Measurements from ENCODE around the gene RAB20.
"Not testable (repeated sequence)": the region's sequence is repeated elsewhere in the genome, so short reads cannot be mapped to it uniquely, and the experiment has no call there.

Gene RAB20

DNA sequence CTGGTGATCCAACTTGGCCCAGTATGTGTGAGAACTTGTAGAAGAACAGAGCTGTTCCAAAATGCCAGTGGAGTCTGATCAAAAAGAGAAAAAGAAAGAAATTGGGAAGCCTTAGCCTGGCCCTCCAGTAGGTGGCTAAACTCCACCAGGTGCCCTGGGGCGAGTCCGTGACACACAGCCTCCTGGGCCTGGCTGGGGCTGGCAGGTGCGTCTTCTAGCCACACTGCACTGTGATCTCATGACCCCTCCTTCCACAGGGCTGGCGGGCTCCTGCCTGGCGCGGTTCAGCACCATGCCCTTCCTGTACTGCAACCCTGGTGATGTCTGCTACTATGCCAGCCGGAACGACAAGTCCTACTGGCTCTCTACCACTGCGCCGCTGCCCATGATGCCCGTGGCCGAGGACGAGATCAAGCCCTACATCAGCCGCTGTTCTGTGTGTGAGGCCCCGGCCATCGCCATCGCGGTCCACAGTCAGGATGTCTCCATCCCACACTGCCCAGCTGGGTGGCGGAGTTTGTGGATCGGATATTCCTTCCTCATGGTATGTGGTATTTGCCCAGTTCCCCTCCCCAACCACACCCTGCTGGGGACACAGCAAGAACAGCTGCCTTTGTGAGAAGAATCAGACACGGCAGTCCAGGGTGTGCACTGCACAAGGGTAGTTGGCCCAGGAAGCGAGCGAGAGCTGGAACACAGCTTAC, 53.7 kb downstream of the RAB20 start:
- FAIRE-seq = no peak

DNA sequence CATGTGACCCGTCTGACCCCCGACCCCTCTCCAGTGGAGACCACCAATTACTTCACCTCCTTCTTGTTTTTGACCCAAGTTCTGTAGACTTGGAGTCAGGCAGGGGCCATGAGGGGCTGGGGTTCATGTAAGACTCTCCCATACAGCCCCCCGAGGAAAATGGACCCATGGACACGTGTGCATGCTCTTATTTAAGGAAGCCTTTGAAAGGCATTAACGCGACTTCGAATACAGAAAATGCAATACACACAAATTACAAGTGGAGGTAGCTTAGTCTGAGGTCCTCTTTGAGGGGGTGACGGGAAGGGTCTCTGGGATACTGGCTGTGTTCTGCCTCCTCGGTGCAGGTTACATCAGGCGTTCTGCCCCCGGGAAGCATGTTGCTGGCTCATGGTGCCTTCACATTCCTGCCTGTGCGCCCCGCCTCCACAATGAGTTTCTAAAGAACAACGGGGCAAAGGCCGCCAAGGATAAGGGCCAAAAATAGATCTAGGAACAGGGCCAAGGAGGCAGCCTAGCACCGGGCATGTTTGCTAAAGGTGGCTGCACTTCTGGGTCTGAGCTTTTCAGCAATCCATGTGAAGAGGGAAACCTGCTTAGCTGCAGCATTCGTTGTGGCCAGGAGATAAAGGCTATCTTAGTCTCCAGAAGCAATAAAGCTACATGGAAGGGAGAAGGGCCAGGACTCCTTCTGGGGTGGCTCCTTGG, 54.5 kb downstream of the RAB20 start:
- FAIRE-seq = no peak

DNA sequence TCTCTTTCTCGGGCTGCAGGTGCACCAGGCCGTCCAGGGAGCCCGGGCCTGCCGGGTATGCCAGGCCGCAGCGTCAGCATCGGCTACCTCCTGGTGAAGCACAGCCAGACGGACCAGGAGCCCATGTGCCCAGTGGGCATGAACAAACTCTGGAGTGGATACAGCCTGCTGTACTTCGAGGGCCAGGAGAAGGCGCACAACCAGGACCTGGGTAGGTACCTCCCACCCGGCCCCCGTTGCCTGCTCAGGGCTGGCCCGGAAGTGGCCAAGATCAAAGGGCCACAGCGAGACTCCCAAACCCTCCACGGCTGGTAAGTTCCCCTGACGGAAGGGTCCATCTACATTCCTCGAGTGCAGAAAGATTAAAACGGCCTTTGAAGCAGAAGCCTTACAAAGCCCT, 55.1 kb downstream of the RAB20 start:
- FAIRE-seq = no peak

DNA sequence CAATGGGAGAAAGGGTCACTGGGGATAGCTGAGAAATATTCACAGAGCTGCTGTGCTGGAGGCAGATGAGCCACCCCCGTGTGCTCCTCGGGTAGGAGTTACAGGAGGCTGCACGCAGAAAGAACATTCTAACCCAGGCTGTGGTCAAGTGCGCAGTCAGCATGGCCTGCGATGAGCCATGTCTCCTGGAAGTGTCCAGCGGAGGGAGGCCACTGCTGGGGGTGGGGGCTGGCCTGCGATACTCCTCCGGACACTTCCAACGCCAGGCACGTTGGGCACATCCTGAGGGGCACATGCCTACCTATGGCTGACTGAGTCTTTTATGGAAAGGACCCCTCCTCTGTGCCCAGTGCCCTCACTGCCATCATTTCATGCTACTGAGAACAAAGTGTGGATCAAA, 55.9 kb downstream of the RAB20 start:
- FAIRE-seq = no peak

DNA sequence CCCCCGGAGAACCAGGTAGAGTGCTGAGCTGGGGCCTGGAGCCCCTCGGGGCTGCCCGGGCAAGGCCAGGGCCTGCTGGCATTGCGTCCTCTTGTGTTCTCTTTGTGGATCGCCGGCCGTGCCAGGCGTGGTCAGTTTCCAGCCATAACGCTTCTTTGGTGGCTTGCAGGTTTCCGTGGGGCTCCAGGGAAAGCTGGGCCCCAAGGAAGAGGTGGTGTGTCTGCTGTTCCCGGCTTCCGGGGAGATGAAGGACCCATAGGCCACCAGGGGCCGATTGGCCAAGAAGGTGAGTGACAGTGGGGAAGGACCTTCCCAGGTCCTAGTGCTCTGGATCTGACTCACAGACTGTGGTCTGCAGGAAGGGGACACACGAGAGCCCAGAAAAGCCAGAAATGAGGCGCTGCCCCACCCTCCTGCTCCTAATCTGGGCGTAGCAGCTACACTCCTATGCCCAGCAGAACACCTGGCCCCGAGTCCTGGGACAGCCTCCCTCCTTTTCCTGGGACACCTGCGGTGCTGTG, 57.5 kb downstream of the RAB20 start:
- FAIRE-seq = no peak

DNA sequence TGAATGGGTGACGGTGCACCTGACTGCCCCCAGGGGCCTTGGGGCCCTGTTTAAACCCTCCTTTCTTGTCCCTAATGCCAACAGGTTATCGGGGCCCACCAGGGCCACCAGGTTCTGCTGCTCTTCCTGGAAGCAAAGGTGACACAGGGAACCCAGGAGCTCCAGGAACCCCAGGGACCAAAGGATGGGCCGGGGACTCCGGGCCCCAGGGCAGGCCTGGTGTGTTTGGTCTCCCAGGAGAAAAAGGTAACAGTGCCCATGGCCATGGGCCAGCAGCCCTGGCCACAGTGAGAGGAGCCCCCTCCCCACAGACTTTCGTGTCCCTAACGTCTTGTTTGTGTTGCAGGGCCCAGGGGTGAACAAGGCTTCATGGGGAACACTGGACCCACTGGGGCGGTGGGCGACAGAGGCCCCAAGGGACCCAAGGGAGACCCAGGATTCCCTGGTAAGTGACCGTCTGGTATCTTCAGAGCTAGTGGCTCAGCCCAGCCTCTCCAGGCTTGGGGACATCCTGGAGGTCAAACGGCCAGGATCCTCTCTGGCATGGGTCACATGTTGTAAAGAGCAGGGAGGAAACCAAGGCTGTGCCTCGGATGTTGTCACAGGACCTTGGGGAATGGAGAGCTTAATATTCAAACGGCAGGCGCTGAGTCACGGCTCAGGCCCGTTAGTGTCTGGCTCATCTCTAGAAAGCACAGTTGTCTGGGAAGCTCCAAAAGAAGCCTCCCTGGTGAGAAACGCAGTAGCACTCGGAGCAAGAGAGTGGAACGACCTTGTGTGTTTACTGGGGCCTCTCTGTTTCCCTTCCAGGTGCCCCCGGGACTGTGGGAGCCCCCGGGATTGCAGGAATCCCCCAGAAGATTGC, 58.3 kb downstream of the RAB20 start:
- no peak for FAIRE-seq

DNA sequence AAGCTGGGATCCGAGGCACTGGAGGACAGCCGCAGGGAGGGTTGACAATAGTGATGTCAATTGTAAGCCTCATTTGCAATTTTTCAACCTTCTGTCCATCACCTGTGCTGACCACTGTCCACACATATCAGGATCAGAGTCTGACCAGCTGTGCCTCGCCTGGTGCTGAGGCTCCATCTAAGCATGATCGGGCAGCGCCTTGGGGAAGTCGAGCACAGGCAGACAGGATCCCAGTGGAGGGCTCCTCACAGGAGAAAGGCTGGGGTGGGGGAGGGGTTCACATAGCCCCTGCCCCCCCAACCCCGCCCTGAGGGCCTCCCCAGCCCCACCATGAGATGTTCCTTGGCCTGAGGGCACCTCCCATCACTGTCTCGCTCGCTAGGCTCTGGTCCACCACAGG, 60.3 kb downstream of the RAB20 start:
- FAIRE-seq = no peak

DNA sequence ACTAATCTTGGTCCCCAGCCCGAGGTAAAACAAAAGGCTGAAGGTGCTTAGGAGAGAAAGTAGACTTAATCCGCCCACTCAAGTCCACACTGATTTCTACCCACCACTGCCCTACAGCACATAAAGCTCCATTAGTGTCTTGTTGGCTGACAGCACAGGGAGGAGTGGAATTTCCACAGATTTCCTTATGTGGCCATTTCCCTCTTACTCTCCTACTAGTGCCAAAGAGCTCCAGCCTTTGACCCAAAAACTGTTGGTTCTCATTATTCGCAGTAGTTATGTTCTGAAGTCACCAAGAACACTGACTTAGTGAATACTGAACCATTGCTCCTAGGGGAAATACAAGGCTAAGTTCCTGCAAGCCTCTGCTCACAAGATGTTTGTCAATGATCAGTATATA, 61.2 kb downstream of the RAB20 start:
- no peak for FAIRE-seq

DNA sequence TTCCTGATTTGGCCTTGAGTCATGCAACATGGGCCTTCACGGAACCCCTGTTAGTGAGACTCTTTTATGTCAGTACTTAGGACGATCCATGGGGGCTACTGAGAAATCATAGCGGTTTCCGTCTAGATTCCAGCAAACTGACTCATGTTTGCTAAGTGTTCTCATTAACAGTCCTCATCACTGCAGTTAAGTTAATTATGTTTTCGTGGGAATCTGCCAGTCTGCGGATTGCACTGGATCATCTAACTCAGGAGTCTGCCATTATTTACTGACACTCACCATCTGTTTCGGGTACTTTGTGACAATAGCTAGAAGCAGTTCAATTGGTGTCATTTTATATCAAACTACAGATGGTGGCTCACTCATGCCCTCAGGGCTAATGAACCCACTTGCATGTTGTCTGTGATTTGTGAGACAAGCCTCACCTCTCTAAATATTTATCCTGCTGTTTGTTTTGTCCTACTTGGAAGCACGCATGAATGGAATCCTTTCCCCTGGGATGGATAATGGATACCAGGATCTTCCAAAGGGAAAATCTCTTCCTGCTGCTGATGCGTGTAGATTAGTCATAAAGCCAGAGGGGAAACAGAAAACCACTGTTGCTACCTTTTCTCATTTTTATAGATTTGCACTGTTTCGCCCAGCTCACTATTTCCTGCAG, 61.8 kb downstream of the RAB20 start:
- no peak for FAIRE-seq

DNA sequence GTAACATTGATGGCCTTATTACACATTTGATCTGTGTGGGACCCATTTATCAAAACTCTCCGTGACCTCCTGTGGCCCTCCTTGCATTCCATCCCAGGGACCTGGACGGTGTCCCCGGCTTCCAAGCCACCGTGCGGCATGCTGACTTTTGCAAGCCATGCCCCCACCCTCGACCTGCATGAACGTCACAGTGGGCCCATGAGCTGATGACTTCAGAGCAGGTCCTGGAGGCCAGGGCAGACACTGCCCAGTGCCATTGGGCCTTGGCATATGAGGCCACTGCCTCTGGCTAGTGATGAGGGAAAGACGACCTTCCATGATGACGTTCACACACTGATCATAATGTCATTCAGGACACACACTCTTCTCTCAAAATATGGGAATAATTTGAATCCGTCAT, 62.8 kb downstream of the RAB20 start:
- FAIRE-seq = no peak

DNA sequence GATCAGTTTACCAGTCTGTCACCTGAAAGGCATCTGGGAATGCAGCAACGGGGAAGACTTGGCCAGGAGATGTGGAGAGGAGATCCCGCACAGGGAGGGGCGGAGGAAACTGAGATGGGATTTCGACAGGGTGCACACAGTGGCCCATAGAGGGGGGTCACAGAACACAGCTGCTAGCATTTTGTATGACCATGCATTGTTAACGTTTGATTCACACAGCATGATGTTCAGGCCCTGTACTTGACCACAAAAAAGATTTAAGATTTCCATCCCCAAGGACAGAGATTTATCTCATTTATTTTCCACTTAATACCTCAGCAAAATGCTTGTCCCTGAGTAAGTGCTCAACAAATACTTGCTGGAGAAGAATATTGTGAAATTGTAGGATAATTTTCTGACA, 63.2 kb downstream of the RAB20 start:
- no peak for FAIRE-seq

DNA sequence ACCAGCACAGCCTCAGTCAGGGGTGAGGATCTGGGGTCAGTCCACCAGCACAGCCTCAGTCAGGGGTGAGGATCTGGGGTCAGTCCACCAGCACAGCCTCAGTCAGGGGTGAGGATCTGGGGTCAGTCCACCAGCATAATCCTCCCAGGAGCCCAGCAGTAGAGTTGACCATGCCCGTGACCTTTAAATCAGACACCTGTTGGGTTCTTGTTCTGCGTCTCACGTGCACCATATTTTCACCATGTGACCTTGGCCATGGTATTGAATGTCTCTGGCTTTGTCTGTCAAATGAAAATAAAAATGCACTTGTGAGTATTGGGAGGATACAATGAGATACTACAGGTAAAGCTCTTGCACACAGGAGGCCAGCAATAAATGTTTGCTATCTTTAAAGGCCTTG, 63.6 kb downstream of the RAB20 start:
- not testable (repeated sequence) for FAIRE-seq

DNA sequence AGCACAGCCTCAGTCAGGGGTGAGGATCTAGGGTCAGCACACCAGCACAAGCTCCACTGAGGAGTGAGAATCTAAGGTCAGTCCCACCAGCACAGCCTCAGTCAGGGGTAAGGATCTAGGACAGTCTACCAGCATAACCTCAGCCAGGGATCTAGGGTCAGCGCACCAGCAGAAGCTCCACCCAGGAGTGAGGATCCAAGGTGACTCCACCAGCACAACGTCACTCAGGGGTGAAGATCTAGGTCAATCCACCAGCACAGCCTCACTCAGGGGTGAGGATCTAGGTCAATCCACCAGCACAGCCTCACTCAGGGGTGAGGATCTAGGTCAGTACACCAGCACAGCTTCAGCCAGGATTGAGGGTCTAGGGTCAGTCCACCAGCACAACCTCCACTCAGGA, 64.5 kb downstream of the RAB20 start:
- FAIRE-seq = no peak

DNA sequence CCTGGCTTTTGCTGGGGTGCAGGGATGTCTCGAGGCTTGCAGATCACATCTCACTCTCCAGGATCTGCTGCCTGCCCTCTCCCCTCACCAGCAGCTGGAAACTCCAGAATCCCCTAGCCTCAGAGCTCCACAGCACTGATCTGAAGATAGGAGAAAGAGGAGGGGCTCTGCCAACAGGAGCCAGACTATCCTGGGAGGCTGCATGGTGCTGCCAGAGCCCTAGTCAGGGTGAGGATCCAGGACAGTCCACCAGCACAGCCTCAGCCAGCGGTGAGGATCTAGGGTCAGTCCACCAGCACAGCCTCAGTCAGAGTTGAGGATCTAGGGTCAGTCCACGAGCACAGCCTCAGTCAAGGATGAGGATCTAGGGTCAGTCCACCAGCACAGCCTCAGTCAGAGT, 65.2 kb downstream of the RAB20 start:
- FAIRE-seq = no peak

DNA sequence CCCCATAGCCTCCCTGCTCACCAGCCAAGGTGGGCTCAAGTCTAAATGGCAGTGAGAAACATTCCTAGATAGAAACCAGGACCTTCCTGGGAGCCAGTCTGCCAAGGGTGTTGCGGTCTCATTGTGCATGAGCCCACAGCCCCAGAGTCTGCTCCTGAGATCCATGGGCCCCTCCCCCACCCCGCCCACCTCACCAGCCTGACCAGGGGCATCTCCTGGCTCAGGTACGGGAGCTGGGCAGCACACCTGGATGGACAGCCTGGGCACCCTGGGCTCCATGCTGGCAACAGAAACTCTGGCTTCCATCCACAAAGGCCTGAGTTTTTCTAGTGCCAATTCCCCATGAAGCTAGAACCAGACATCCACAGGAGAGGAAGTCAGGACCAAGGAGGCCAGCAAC, 65.6 kb downstream of the RAB20 start:
- no peak for FAIRE-seq

DNA sequence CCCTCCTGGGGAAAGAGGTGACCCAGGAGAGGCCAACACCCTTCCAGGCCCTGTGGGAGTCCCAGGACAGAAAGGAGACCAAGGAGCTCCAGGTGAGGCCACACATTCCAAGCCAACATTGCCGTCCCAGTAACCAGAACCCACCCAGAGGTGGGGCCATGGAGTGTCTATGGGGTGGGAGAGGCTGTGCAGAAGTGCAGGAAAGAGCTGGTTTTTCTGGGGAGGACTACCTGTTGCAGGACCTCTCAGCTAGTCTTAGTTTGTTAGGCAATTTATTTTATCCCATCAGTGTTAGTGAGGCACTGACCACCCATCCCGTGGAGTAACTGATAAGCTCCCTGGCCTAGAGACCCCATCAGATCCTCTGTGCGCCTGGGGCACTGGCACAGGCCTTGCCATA, 66.1 kb downstream of the RAB20 start:
- no peak for FAIRE-seq

DNA sequence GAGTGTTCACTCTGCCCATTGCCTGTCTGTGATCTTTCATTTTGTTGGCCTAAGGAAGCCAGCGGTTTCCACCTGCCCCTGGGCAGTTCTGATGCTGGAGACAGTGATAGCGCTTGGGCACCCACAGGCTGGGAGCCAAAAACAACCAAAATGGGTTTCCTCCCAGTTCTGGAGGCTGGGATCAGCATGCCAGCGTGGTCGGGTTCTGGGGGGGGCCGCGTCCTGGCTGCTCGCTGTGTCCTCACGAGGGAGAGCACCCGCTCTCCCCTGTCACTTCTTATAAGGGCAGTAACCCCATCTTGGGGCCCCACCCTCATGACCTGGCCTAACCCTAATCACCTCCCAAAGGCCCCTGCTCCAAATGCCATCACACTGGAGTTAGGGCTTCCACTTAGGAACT, 67.9 kb downstream of the RAB20 start:
- no peak for FAIRE-seq

DNA sequence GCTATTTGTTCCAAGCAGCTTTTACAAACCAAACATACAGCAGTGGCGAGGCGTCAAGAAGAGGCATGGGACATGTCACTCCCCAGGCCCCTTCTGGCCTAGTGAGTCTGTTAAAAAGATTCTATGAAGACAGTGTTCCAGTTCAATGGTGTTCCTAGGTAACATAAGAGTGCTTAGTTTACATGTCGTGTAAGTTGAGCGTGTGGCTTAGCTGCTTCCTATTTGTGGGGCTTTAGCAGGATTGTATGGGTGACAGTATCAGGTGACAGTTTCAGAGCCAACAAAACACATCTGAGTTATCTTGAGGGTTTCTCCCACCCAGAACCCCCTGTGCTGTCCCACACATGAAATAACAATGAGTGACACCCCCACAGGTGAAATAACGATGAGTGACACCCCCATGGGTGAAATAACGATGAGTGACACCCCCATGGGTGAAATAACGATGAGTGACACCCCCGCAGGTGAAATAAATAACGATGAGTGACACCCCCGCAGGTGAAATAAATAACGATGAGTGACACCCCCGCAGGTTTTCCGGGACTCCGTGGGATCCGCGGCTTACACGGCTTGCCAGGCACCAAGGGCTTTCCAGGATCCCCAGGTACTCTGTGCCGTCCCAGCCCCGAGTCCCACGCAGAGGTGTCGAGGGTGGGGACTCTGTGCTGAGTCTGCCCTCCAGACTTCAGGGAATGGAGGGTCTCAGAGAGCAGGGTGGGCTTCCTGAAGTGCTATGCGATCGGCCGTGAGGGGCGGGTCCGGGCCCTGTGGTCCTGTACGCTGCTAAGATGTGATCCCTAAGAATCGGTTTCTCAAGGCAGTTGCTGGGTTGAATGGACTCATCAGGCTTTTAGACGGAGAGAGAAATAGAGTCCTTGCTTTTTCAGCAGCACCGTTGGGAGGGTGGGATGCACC, 68.6 kb downstream of the RAB20 start:
- FAIRE-seq = no peak

DNA sequence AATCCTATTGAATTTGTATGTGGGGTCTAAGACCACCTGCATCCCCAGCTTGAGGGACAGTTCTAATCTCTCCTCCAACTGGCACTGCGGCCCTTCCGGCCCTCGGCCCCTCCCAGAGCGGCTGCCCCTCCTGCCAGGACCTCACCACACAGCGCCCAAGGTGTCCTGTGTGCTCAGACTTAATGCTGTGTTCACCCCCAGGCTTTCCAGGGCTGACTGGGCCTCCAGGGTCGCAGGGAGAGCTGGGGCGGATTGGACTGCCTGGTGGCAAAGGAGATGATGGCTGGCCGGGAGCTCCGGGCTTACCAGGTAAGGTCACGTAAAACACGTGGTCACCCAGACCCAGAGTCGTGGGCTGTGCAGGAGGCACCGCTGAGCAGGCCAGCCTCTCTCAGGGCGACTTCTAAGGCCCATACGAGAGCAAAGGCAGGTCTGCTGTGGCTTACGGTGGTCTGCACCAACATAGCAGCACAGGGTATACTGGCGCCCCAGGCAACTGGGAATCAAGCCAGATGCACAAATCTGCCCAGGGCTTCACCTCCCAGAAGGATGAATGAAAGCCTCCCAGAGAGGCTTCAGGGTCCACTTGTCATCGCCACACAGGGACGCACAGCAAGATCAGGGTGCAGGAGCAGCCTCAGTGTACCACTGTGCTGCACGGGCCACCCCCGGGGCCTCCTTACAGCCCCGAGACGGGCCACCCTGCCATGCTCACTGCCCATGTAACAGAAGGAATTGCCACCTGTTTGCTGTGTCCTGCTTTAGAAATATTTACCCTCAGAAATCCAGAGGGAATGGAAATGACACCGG, 69.4 kb downstream of the RAB20 start:
- FAIRE-seq = no peak

DNA sequence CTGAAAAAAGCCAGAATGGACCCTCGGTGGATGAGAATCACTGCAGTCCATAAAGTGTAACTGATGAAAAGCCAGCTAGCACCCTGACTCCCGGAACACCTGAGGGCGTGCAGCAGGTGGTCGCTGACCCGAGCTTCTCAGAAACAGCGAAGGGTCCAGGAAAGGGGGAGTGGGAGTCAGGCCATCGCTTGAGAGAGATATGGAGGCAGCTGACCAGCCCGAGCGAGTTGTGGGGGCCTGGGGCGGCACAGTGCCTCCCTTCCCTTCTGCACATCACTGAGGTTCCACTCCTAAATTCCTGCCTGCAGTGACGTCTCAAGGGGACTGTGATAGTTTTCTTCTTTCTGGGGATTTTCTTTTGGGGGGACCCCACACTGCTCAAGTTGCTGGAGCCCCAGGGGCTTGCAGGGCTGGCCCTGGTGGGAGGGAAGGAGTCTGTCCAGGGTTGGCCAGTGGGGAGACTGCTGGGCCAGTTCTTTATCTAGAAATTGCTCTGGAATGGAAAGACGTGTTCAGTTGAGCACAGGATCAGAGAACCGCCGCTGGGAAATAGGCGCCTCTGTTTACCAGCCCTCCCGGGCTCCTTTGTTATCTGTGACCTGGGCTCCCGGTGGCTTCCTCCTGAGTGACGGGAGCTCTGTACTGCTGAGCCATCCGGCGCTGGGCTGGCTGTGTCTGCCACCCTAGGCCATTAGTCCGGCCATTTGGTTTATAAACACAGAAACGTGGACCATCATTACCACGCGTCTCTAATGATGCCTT, 71.3 kb downstream of the RAB20 start:
- no peak for FAIRE-seq

Measured in A204.1 (cell line).